IMR-90 (cell line): ENCODE measurements around the gene TPCN1.

Experiments used
- BHLHE40 ChIP-seq: fragments of 150-350 bp; IDR thresholded peaks from 2 replicates; pipeline ENCODE4 v1.6.1; 2016; ENCODE audit warnings: mild to moderate bottlenecking, low read depth, low read length
- CHD1 ChIP-seq: IDR thresholded peaks from 2 replicates; pipeline ENCODE4 v1.6.1; 2012; ENCODE audit warnings: low read depth, low read length, improper control_type of control experiment
- MXI1 ChIP-seq: IDR thresholded peaks from 2 replicates; pipeline ENCODE4 v1.6.1; 2012; ENCODE audit warnings: low read depth, mild to moderate bottlenecking, low read length, moderate library complexity, borderline replicate concordance
- POLR2A ChIP-seq: IDR thresholded peaks from 2 replicates; pipeline ENCODE4 v1.6.1; 2012; ENCODE audit warnings: mild to moderate bottlenecking, low read depth, low read length
- RAD21 ChIP-seq: IDR thresholded peaks from 2 replicates; pipeline ENCODE4 v1.6.1; 2012; ENCODE audit warnings: low read length, improper control_type of control experiment
- RCOR1 ChIP-seq: IDR thresholded peaks from 2 replicates; pipeline ENCODE4 v1.6.1; 2012; ENCODE audit warnings: mild to moderate bottlenecking, low read length, improper control_type of control experiment; ENCODE audit not compliant: insufficient replicate concordance
- TF ChIP-seq, protein P1 (sequence below): conservative IDR thresholded peaks from 2 replicates; pipeline ENCODE4 v1.5.1; 2012; ENCODE audit warnings: mild to moderate bottlenecking, low read depth, low read length, improper control_type of control experiment
- TF ChIP-seq, protein P2 (sequence below): fragments of 150-350 bp; IDR thresholded peaks from 2 replicates; pipeline ENCODE4 v1.6.1; 2017; ENCODE audit warnings: mild to moderate bottlenecking, antibody characterized with exemption, low read length, low read depth

DNA sequence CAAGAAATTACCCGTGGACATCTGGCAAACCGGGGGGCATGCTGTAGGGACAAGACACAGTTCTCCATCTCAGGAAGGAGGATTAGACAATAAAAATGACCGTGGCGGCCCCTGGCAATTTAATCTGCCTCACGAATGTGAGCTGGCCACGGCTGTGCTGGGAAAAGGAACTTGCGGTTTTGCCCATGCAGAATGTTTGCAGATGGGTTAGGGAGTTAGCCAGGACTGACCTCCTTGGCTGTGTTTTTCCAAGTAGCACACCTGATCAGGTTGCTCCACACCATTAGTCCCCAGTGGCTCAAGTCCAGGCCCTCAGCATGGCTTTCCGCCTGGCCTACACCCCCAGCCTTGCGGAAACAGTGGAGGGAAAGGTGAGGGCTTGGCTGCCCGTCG lies 20.8 kb downstream of the TPCN1 start:
- no peak for TF ChIP-seq POLR2A
- TF ChIP-seq BHLHE40, result no peak
- TF ChIP-seq, protein P1, sequence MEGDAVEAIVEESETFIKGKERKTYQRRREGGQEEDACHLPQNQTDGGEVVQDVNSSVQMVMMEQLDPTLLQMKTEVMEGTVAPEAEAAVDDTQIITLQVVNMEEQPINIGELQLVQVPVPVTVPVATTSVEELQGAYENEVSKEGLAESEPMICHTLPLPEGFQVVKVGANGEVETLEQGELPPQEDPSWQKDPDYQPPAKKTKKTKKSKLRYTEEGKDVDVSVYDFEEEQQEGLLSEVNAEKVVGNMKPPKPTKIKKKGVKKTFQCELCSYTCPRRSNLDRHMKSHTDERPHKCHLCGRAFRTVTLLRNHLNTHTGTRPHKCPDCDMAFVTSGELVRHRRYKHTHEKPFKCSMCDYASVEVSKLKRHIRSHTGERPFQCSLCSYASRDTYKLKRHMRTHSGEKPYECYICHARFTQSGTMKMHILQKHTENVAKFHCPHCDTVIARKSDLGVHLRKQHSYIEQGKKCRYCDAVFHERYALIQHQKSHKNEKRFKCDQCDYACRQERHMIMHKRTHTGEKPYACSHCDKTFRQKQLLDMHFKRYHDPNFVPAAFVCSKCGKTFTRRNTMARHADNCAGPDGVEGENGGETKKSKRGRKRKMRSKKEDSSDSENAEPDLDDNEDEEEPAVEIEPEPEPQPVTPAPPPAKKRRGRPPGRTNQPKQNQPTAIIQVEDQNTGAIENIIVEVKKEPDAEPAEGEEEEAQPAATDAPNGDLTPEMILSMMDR, result no peak
- TF ChIP-seq, protein P2, sequence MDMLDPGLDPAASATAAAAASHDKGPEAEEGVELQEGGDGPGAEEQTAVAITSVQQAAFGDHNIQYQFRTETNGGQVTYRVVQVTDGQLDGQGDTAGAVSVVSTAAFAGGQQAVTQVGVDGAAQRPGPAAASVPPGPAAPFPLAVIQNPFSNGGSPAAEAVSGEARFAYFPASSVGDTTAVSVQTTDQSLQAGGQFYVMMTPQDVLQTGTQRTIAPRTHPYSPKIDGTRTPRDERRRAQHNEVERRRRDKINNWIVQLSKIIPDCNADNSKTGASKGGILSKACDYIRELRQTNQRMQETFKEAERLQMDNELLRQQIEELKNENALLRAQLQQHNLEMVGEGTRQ, result no peak
- no peak for TF ChIP-seq MXI1
- no peak for TF ChIP-seq RCOR1
- no peak for TF ChIP-seq RAD21
- no peak for TF ChIP-seq CHD1
